MM.1S (cell line): ENCODE measurements around the gene HARBI1.

Source experiments
- DNase-seq: peaks from one replicate; pipeline ENCODE4 v3.0.0-alpha.2; 2015
- H2AFZ ChIP-seq: fragments of 300-600 bp; sonication (generic); 2 replicates; pipeline ENCODE4 v1.6.0; 2016; ENCODE audit warnings: antibody characterized with exemption, low read length
- H3F3A ChIP-seq: fragments of 300-600 bp; sonication (generic); 2 replicates; pipeline ENCODE4 v1.6.1; 2016; ENCODE audit warnings: mild to moderate bottlenecking, antibody characterized with exemption, low read length, moderate library complexity, mixed read lengths; ENCODE audit not compliant: insufficient read depth
- H3K27ac ChIP-seq: fragments of 300-600 bp; sonication (generic); 2 replicates; pipeline ENCODE4 v1.5.1; 2016; ENCODE audit warnings: mild to moderate bottlenecking, low read length
- H3K27me3 ChIP-seq: fragments of 300-600 bp; sonication (generic); replicated peaks from 2 replicates; pipeline ENCODE4 v1.6.0; 2016; ENCODE audit warnings: low read length; ENCODE audit not compliant: insufficient read depth
- H3K36me3 ChIP-seq: fragments of 300-600 bp; sonication (generic); replicated peaks from 2 replicates; pipeline ENCODE4 v1.6.1; 2016; ENCODE audit warnings: mild to moderate bottlenecking, low read length, mixed read lengths; ENCODE audit not compliant: insufficient read depth
- H3K4me1 ChIP-seq: fragments of 300-600 bp; sonication (generic); 2 replicates; pipeline ENCODE4 v1.6.1; 2016; ENCODE audit warnings: low read length, mixed read lengths
- H3K4me2 ChIP-seq: fragments of 300-600 bp; sonication (generic); 2 replicates; pipeline ENCODE4 v1.6.0; 2016; ENCODE audit warnings: low read depth, low read length
- H3K4me3 ChIP-seq: fragments of 300-600 bp; sonication (generic); 2 replicates; pipeline ENCODE4 v1.5.1; 2016; ENCODE audit warnings: low read length, mixed read lengths
- H3K79me2 ChIP-seq: fragments of 300-600 bp; sonication (generic); 2 replicates; pipeline ENCODE4 v1.6.1; 2016; ENCODE audit warnings: mixed run types, low read length, mixed read lengths
- H3K9ac ChIP-seq: fragments of 300-600 bp; sonication (generic); 2 replicates; pipeline ENCODE4 v1.6.1; 2016; ENCODE audit warnings: low read length, mixed read lengths
- H3K9me2 ChIP-seq: fragments of 300-600 bp; sonication (generic); replicated peaks from 2 replicates; pipeline ENCODE4 v1.6.1; 2016; ENCODE audit warnings: mild to moderate bottlenecking, low read length, mixed read lengths; ENCODE audit not compliant: insufficient read depth
- H3K9me3 ChIP-seq: fragments of 300-600 bp; sonication (generic); replicated peaks from 2 replicates; pipeline ENCODE4 v1.6.1; 2016; ENCODE audit warnings: mild to moderate bottlenecking, low read length, mixed read lengths; ENCODE audit not compliant: insufficient read depth
- H4K20me1 ChIP-seq: fragments of 300-600 bp; sonication (generic); 2 replicates; pipeline ENCODE4 v1.6.1; 2016; ENCODE audit warnings: mild to moderate bottlenecking, low read length, moderate library complexity, mixed read lengths; ENCODE audit not compliant: insufficient read depth
- CTCF ChIP-seq: fragments of 300-600 bp; sonication (generic); IDR thresholded peaks from 2 replicates; pipeline ENCODE4 v1.5.1; 2016; ENCODE audit warnings: antibody characterized with exemption, low read length, mixed read lengths
- EZH2 ChIP-seq: fragments of 300-600 bp; sonication (generic); optimal IDR thresholded peaks from 2 replicates; pipeline ENCODE3; 2017; ENCODE audit warnings: low read depth, mild to moderate bottlenecking, antibody characterized with exemption, low read length, mixed read lengths
- EZH2phosphoT487 ChIP-seq: fragments of 300-600 bp; sonication (generic); IDR thresholded peaks from 2 replicates; pipeline ENCODE4 v1.6.1; 2018; ENCODE audit warnings: antibody characterized with exemption, low read length

Gene HARBI1

GRCh38 chr11:46617972-46618314 lies 916 bp upstream of the HARBI1 start:
- Histone ChIP-seq H3K4me1 (peaks cover 9% of the 10 kb centered on the region; the same call in 1 of the 2 replicates), H3K36me3 (no peaks in the 10 kb centered on the region), H3K9me2 (no peaks in the 10 kb centered on the region), H3K9ac (peak overlapping the region; percentile 96), H3K27me3 (no peaks in the 10 kb centered on the region), H4K20me1 (no peaks in the 10 kb centered on the region), H3F3A (0 out of 2 replicates have a peak, but pooled peaks cover 7% of the 10 kb centered on the region), H3K79me2 (peaks cover 59% of the 10 kb centered on the region), H2AFZ (peak overlapping the region; percentile 85; the same call in 1 of the 2 replicates), H3K4me2 (peak overlapping the region; percentile 71), H3K4me3 (peak overlapping the region; percentile 93), H3K9me3 (no peaks in the 10 kb centered on the region), H3K27ac (peak overlapping the region; percentile 86; the same call in 1 of the 2 replicates)
- no peak for TF ChIP-seq EZH2
- TF ChIP-seq EZH2phosphoT487, result no peak
- no peak for TF ChIP-seq CTCF
- no peak for DNase-seq

- H4K20me1 ChIP-seq, result no peaks in the 10 kb centered on the region
- H3K9me2 ChIP-seq, result no peaks in the 10 kb centered on the region
- no peaks in the 10 kb centered on the region for H3K9me3 ChIP-seq
- peak overlapping the region; percentile 93 for H3K4me3 ChIP-seq
- no peaks in the 10 kb centered on the region for H3K36me3 ChIP-seq
- H3K4me1 ChIP-seq, result peaks cover 9% of the 10 kb centered on the region; the same call in 1 of the 2 replicates
- peak overlapping the region; percentile 96 for H3K9ac ChIP-seq
- 0 out of 2 replicates have a peak, but pooled peaks cover 7% of the 10 kb centered on the region for H3F3A ChIP-seq
- H3K27me3 ChIP-seq, result no peaks in the 10 kb centered on the region
- peak; percentile 30 for DNase-seq
- peaks cover 51% of the 10 kb centered on the region for H3K79me2 ChIP-seq
- TF ChIP-seq EZH2phosphoT487 (no peak), CTCF (no peak), EZH2 (no peak)
- peak overlapping the region; percentile 86 for H3K27ac ChIP-seq
- peak overlapping the region; percentile 85 for H2AFZ ChIP-seq
- H3K4me2 ChIP-seq, result peak overlapping the region; percentile 48
These were observed 385 bp downstream of the HARBI1 start for GRCh38 chr11:46616551-46617133.

- H3K27me3 ChIP-seq, result no peaks in the 10 kb centered on the region
- 0 out of 2 replicates have a peak, but pooled peaks cover 7% of the 10 kb centered on the region for H3F3A ChIP-seq
- no peaks in the 10 kb centered on the region for H3K9me3 ChIP-seq
- H3K9ac ChIP-seq, result no peak overlapping the region
- DNase-seq, result no peak
- H3K27ac ChIP-seq, result no peak overlapping the region
- H3K4me1 ChIP-seq, result peaks cover 9% of the 10 kb centered on the region; the same call in 1 of the 2 replicates
- no peaks in the 10 kb centered on the region for H4K20me1 ChIP-seq
- no peaks in the 10 kb centered on the region for H3K9me2 ChIP-seq
- no peak overlapping the region for H3K4me3 ChIP-seq
- H3K79me2 ChIP-seq, result peaks cover 42% of the 10 kb centered on the region
- TF ChIP-seq EZH2phosphoT487 (no peak), CTCF (no peak), EZH2 (no peak)
- H3K4me2 ChIP-seq, result peak overlapping the region; percentile 48; the same call in 1 of the 2 replicates
- no peaks in the 10 kb centered on the region for H3K36me3 ChIP-seq
- H2AFZ ChIP-seq, result no peak overlapping the region
These were observed 1.3 kb downstream of the HARBI1 start for GRCh38 chr11:46615756-46616155.
